ENCODE measurements around the gene P3H1. TPM values are rescaled to one million over a fixed set of nuclear protein-coding genes. Genes with fewer than 3 reads are reported as not detected.

P3H1 gene
- total RNA-seq, 2 donors from 2014 or later = 42.9 to 47.6 TPM

- no peaks in the 10 kb centered on the region for H3K27me3 ChIP-seq (replicated peaks; ENCODE audit: insufficient read depth)
- H3K4me1 ChIP-seq (ENCODE audit: control insufficient read depth in 1 of 2, low read depth in 2 of 2) = no peaks in the 10 kb centered on the region
- H3K27ac ChIP-seq = no peak overlapping the region
- no peak for TF ChIP-seq CTCF (IDR thresholded peaks at IDR 0.05)
- no peak for ATAC-seq (ENCODE audit: insufficient number of reproducible peaks, low FRiP score, low read depth)
- no peak overlapping the region for H3K4me3 ChIP-seq
- no peaks in the 10 kb centered on the region for H3K9me3 ChIP-seq
- no peaks in the 10 kb centered on the region for H3K36me3 ChIP-seq
- no peak for DNase-seq (ENCODE audit: low spot score)
These were observed 28.7 kb downstream of the P3H1 start for GRCh38 chr1:42737986-42738677.

GRCh38 chr1:42737257-42737656, 29.6 kb downstream of the P3H1 start:
- no peaks in the 10 kb centered on the region for H3K4me1 ChIP-seq (ENCODE audit: control insufficient read depth in 1 of 2, low read depth in 2 of 2)
- ATAC-seq (ENCODE audit: insufficient number of reproducible peaks, low FRiP score, low read depth) = no peak
- no peak for DNase-seq (ENCODE audit: low spot score)
- no peaks in the 10 kb centered on the region for H3K27me3 ChIP-seq (replicated peaks; ENCODE audit: insufficient read depth)
- no peak for TF ChIP-seq CTCF (IDR thresholded peaks at IDR 0.05)
- H3K9me3 ChIP-seq = no peaks in the 10 kb centered on the region
- H3K4me3 ChIP-seq = no peak overlapping the region
- H3K36me3 ChIP-seq = no peaks in the 10 kb centered on the region
- no peak overlapping the region for H3K27ac ChIP-seq

- Histone ChIP-seq H3K36me3 (no peaks in the 10 kb centered on the region), H3K27me3 (replicated peaks; ENCODE audit: insufficient read depth) (no peaks in the 10 kb centered on the region), H3K4me3 (no peak overlapping the region), H3K4me1 (ENCODE audit: control insufficient read depth in 1 of 2, low read depth in 2 of 2) (no peaks in the 10 kb centered on the region), H3K27ac (no peak overlapping the region), H3K9me3 (no peaks in the 10 kb centered on the region)
- DNase-seq (ENCODE audit: low spot score) (no peak), ATAC-seq (ENCODE audit: insufficient number of reproducible peaks, low FRiP score, low read depth) (no peak)
- no peak for TF ChIP-seq CTCF (IDR thresholded peaks at IDR 0.05)
These were observed 30.1 kb downstream of the P3H1 start for GRCh38 chr1:42736571-42737200.

- Histone ChIP-seq H3K27me3 (replicated peaks; ENCODE audit: insufficient read depth) (no peaks in the 10 kb centered on the region), H3K4me3 (no peak overlapping the region), H3K4me1 (ENCODE audit: control insufficient read depth in 1 of 2, low read depth in 2 of 2) (no peaks in the 10 kb centered on the region), H3K9me3 (no peaks in the 10 kb centered on the region), H3K36me3 (no peaks in the 10 kb centered on the region), H3K27ac (no peak overlapping the region)
- ATAC-seq (ENCODE audit: insufficient number of reproducible peaks, low FRiP score, low read depth) (no peak), DNase-seq (ENCODE audit: low spot score) (no peak)
- no peak for TF ChIP-seq CTCF (IDR thresholded peaks at IDR 0.05)
These were observed 30.7 kb downstream of the P3H1 start for GRCh38 chr1:42736152-42736551.

- no peak overlapping the region for H3K4me3 ChIP-seq
- no peak for TF ChIP-seq CTCF (IDR thresholded peaks at IDR 0.05)
- no peaks in the 10 kb centered on the region for H3K27me3 ChIP-seq (replicated peaks; ENCODE audit: insufficient read depth)
- DNase-seq (ENCODE audit: low spot score) (no peak), ATAC-seq (ENCODE audit: insufficient number of reproducible peaks, low FRiP score, low read depth) (no peak)
- no peaks in the 10 kb centered on the region for H3K9me3 ChIP-seq
- H3K27ac ChIP-seq = no peak overlapping the region
- no peaks in the 10 kb centered on the region for H3K4me1 ChIP-seq (ENCODE audit: control insufficient read depth in 1 of 2, low read depth in 2 of 2)
- H3K36me3 ChIP-seq = no peaks in the 10 kb centered on the region
These were observed 31.2 kb downstream of the P3H1 start for GRCh38 chr1:42735477-42736105.

Measured in thoracic aorta (tissue), 2 donors.